H1 (cell line): ENCODE measurements around the gene AK8. TPM values are rescaled to one million over a fixed set of nuclear protein-coding genes. Genes with fewer than 3 reads are reported as not detected.

ENCODE experiments used
- CTCF ChIA-PET: fragments of 300-600 bp; sonication (Branson Sonifier 250); formaldehyde crosslinking; loops from one replicate; lab custom pipeline; 2021; ENCODE audit not compliant: partially characterized antibody; lab: Charles Lee
- POLR2A ChIA-PET: fragments of 300-600 bp; sonication (Branson Sonifier 250); formaldehyde crosslinking; loops from one replicate; lab custom pipeline; 2021; ENCODE audit warnings: inconsistent platforms; ENCODE audit not compliant: partially characterized antibody; lab: Charles Lee
- DNase-seq, 2 experiments: peaks; one replicate each; pipeline versions ENCODE4 v3.0.0 to v3.0.0-alpha.2; 2010 to 2022; ENCODE audit warnings: low spot score in 2 of 2, low read depth in 1 of 2, mixed read lengths in 1 of 2
- FAIRE-seq: peaks from 2 replicates; lab custom pipeline; 2011; peaks lifted over from hg19 to GRCh38; lab: Jason Lieb, UNC
- H2AFZ ChIP-seq: 2 replicates; pipeline ENCODE4 v1.8.1; 2012; ENCODE audit warnings: low read length, inconsistent platforms
- H2AK5ac ChIP-seq: 2 replicates; pipeline ENCODE4 v1.6.1; 2013; ENCODE audit warnings: low read depth, low read length
- H2BK120ac ChIP-seq: replicated peaks from 2 replicates; pipeline ENCODE3; 2013; ENCODE audit warnings: low read depth, low read length, inconsistent platforms
- H2BK12ac ChIP-seq: 2 replicates; pipeline ENCODE4 v1.6.1; 2013; ENCODE audit warnings: low read depth, low read length
- H2BK15ac ChIP-seq: 2 replicates; pipeline ENCODE4 v1.6.1; 2013; ENCODE audit warnings: low read length
- H2BK20ac ChIP-seq: 2 replicates; pipeline ENCODE4 v1.6.1; 2013; ENCODE audit warnings: low read length
- H2BK5ac ChIP-seq: 2 replicates; pipeline ENCODE4 v1.6.1; 2013; ENCODE audit warnings: low read depth, low read length
- H3K14ac ChIP-seq: 2 replicates; pipeline ENCODE4 v1.6.1; 2013; ENCODE audit warnings: inconsistent platforms; ENCODE audit not compliant: insufficient read length
- H3K18ac ChIP-seq: 2 replicates; pipeline ENCODE4 v1.6.1; 2013; ENCODE audit warnings: low read length; ENCODE audit errors: extremely low read depth
- H3K23ac ChIP-seq: 2 replicates; pipeline ENCODE4 v1.6.1; 2013; ENCODE audit warnings: inconsistent platforms; ENCODE audit not compliant: insufficient read length
- H3K23me2 ChIP-seq: 2 replicates; pipeline ENCODE4 v1.6.1; 2013; ENCODE audit warnings: low read depth, low read length
- H3K27ac ChIP-seq: 2 replicates; pipeline ENCODE4 v1.6.1; 2011; ENCODE audit warnings: low read depth, low read length, inconsistent platforms
- H3K27me3 ChIP-seq, 4 experiments: replicated peaks in 1 of 4; 1 replicate in 1 of 4; 2 replicates in 3 of 4; pipeline versions ENCODE4 v1.6.1 to v1.8.1; 2011 to 2013; ENCODE audit warnings: low read length in 3 of 4, mild to moderate bottlenecking in 3 of 4, inconsistent platforms in 2 of 4, mixed read lengths in 2 of 4, moderate library complexity in 1 of 4; ENCODE audit not compliant: control insufficient read depth in 3 of 4, insufficient read depth in 3 of 4; ENCODE audit errors: extremely low read depth in 1 of 4
- H3K36me3 ChIP-seq, 4 experiments: 2 replicates each; pipeline versions ENCODE4 v1.6.1 to v1.8.1; 2011 to 2013; ENCODE audit warnings: mild to moderate bottlenecking in 4 of 4, low read length in 3 of 4, moderate library complexity in 2 of 4, control low read depth in 1 of 4, inconsistent platforms in 1 of 4; ENCODE audit not compliant: insufficient read depth in 4 of 4, control insufficient read depth in 2 of 4
- H3K4ac ChIP-seq: replicated peaks from 2 replicates; pipeline ENCODE3; 2013; ENCODE audit warnings: low read length, low read depth, mixed read lengths, inconsistent platforms; ENCODE audit not compliant: insufficient read length
- H3K4me1 ChIP-seq, 4 experiments: replicated peaks in 1 of 4; 1 replicate in 1 of 4; 2 replicates in 3 of 4; pipeline versions ENCODE4 v1.6.1 to v1.8.1; 2011 to 2013; ENCODE audit warnings: low read length in 3 of 4, inconsistent platforms in 2 of 4, mixed read lengths in 1 of 4; ENCODE audit not compliant: insufficient read depth in 4 of 4, control insufficient read depth in 3 of 4
- H3K4me2 ChIP-seq, 2 experiments: 2 replicates each; pipeline versions ENCODE4 v1.6.1 to v1.8.1; 2011 to 2013; ENCODE audit warnings: low read depth in 2 of 2, low read length in 2 of 2, control low read depth in 1 of 2, inconsistent platforms in 1 of 2, mild to moderate bottlenecking in 1 of 2; ENCODE audit not compliant: insufficient read depth in 1 of 2
- H3K4me3 ChIP-seq, 4 experiments: fragments of 200-600, 300-600 bp in 1 of 4; sonication (generic), shearing (Covaris generic), sonication (Bioruptor Twin) in 1 of 4; 2 replicates each; pipeline versions ENCODE4 v1.5.1 to v1.8.1; 2011 to 2016; ENCODE audit warnings: low read length in 4 of 4, low read depth in 3 of 4, control low read depth in 2 of 4, inconsistent platforms in 2 of 4, mild to moderate bottlenecking in 2 of 4, mixed read lengths in 1 of 4, moderate library complexity in 1 of 4; ENCODE audit not compliant: insufficient read depth in 2 of 4; ENCODE audit errors: extremely low read depth in 1 of 4
- H3K56ac ChIP-seq: replicated peaks from 2 replicates; pipeline ENCODE3; 2013; ENCODE audit warnings: low read depth, mild to moderate bottlenecking, mixed read lengths, low read length, inconsistent platforms; ENCODE audit not compliant: insufficient read length
- H3K79me1 ChIP-seq: 2 replicates; pipeline ENCODE4 v1.6.1; 2013; ENCODE audit warnings: low read depth, low read length, control low read depth
- H3K79me2 ChIP-seq, 2 experiments: 2 replicates each; pipeline versions ENCODE4 v1.6.1 to v1.8.1; 2012 to 2013; ENCODE audit warnings: low read length in 2 of 2, mild to moderate bottlenecking in 2 of 2, inconsistent platforms in 1 of 2; ENCODE audit not compliant: insufficient read depth in 2 of 2, control insufficient read depth in 1 of 2
- H3K9ac ChIP-seq, 4 experiments: replicated peaks in 1 of 4; 1 replicate in 1 of 4; 2 replicates in 3 of 4; pipeline versions ENCODE4 v1.6.1 to v1.8.1; 2011 to 2013; ENCODE audit warnings: low read depth in 3 of 4, low read length in 3 of 4, control low read depth in 2 of 4, mild to moderate bottlenecking in 2 of 4, moderate library complexity in 2 of 4, inconsistent platforms in 1 of 4; ENCODE audit errors: extremely low read depth in 1 of 4
- H3K9me3 ChIP-seq, 2 experiments: 2 replicates each; pipeline versions ENCODE4 v1.6.1 to v1.8.1; 2012 to 2013; ENCODE audit warnings: mild to moderate bottlenecking in 2 of 2, moderate library complexity in 2 of 2, control low read depth in 1 of 2, inconsistent platforms in 1 of 2, low read depth in 1 of 2, low read length in 1 of 2, mixed read lengths in 1 of 2; ENCODE audit not compliant: insufficient read depth in 2 of 2
- H4K20me1 ChIP-seq, 2 experiments: replicated peaks in 1 of 2; 2 replicates each; pipeline versions ENCODE3 to v1.8.1; 2011 to 2013; ENCODE audit warnings: inconsistent platforms in 2 of 2, low read length in 2 of 2, mild to moderate bottlenecking in 1 of 2; ENCODE audit not compliant: insufficient read depth in 2 of 2, control insufficient read depth in 1 of 2
- H4K5ac ChIP-seq: 2 replicates; pipeline ENCODE4 v1.6.1; 2013; ENCODE audit warnings: low read length, low read depth, mixed read lengths, inconsistent platforms; ENCODE audit not compliant: insufficient read length
- H4K8ac ChIP-seq: 2 replicates; pipeline ENCODE4 v1.8.0; 2013; ENCODE audit warnings: mild to moderate bottlenecking, moderate library complexity, low read length, inconsistent platforms; ENCODE audit not compliant: insufficient read depth; ENCODE audit errors: extremely low read depth
- H4K91ac ChIP-seq: replicated peaks from 2 replicates; pipeline ENCODE3; 2013; ENCODE audit warnings: low read length, mixed read lengths, inconsistent platforms; ENCODE audit not compliant: insufficient read length
- CHD1 ChIP-seq: IDR thresholded peaks from 2 replicates; pipeline ENCODE4 v1.6.1; 2012; ENCODE audit warnings: low read depth, low read length, improper control_type of control experiment
- KDM5A ChIP-seq: fragments of 200-600 bp; IDR thresholded peaks from 2 replicates; pipeline ENCODE4 v1.7.1; 2012; ENCODE audit warnings: mild to moderate bottlenecking, low read length, inconsistent platforms, mixed read lengths
- MAFK ChIP-seq: IDR thresholded peaks from 2 replicates; pipeline ENCODE4 v1.6.1; 2012; ENCODE audit warnings: low read depth, mild to moderate bottlenecking, improper control_type of control experiment, low read length
- RNF2 ChIP-seq: fragments of 200-900, 300-1000 bp; sonication (generic); IDR thresholded peaks from 2 replicates; pipeline ENCODE4 v1.7.1; 2016; ENCODE audit warnings: borderline replicate concordance, low read depth, mild to moderate bottlenecking, antibody characterized with exemption, low read length; ENCODE audit not compliant: poor library complexity, severe bottlenecking; ENCODE audit errors: missing control alignments
- SIN3A ChIP-seq, 2 experiments: IDR thresholded peaks in 1 of 2; conservative IDR thresholded peaks in 1 of 2; 2 replicates each; pipeline ENCODE4 v1.6.1; 2011 to 2012; ENCODE audit warnings: low read length in 2 of 2, improper control_type of control experiment in 1 of 2, low read depth in 1 of 2, mild to moderate bottlenecking in 1 of 2
- SP2 ChIP-seq: IDR thresholded peaks from 2 replicates; pipeline ENCODE4 v1.6.1; 2012; ENCODE audit warnings: mild to moderate bottlenecking, low read length, inconsistent platforms
- SRF ChIP-seq: IDR thresholded peaks from 2 replicates; pipeline ENCODE4 v1.6.1; 2011; ENCODE audit warnings: mild to moderate bottlenecking, low read depth, low read length, moderate library complexity
- TAF1 ChIP-seq: IDR thresholded peaks from 2 replicates; pipeline ENCODE4 v1.6.1; 2011; ENCODE audit warnings: mild to moderate bottlenecking, low read depth, low read length
- TAF7 ChIP-seq: optimal IDR thresholded peaks from 2 replicates; pipeline ENCODE3; 2011; ENCODE audit warnings: low read depth, mild to moderate bottlenecking, inconsistent platforms, low read length, moderate library complexity, borderline replicate concordance
- YY1 ChIP-seq: IDR thresholded peaks from 2 replicates; pipeline ENCODE4 v1.6.1; 2011; ENCODE audit warnings: low read depth, mild to moderate bottlenecking, low read length
- WGBS, 2 experiments: shearing (Covaris generic) in 1 of 2; methylation state at CpG; one replicate each; pipeline versions ENCODE4 v1.1.6 to v1.1.7; 2013 to 2015; ENCODE audit warnings: low lambda C conversion rate in 2 of 2, mixed read lengths in 2 of 2, inconsistent platforms in 1 of 2, low coverage in 1 of 2, missing lambda C conversion rate in 1 of 2; ENCODE audit not compliant: insufficient replicate concordance in 2 of 2, insufficient coverage in 1 of 2, insufficient read length in 1 of 2; ENCODE audit errors: extremely low coverage in 1 of 2, missing lambda C conversion rate in 1 of 2; 5-methylcytosine and 5-hydroxymethylcytosine counted together
- polyA plus RNA-seq, 7 experiments: library from polyadenylated mRNA; depleted of rRNA in 3 of 7; stranded (reverse) in 5 of 7; unstranded in 2 of 7; fragments of >200 nt in 5 of 7; fragments of 200-250 nt in 2 of 7; gene quantifications; 1 replicate in 5 of 7; 2 replicates in 1 of 7; 4 replicates in 1 of 7; pipeline versions ENCODE4 v1.2.1 to v1.2.3, GENCODE V29; 2011 to 2013; ENCODE audit warnings: missing spikeins in 2 of 7, mixed read lengths in 2 of 7
- total RNA-seq: library from RNA; stranded (reverse); fragmentation: NEBNext Ultra II Directional; extraction: Animal tissue kit (Norgen Biotek cat#: 25700); gene quantifications from 2 replicates; pipeline ENCODE4 v1.2.1, GENCODE V29; 2021

Gene AK8
- total and polyA plus RNA-seq, 2 of the 8 experiments (the other 6 are each of a cell fraction or from before 2014, with no cell fraction given) = 0.35 to 0.48 TPM

GRCh38 chr9:132744881-132745755, 133.0 kb downstream of the AK8 start:
- Histone ChIP-seq H3K27ac (no peak overlapping the region), H4K8ac (no peak overlapping the region), H3K9me3 (no peaks in the 10 kb centered on the region), H3K9ac (no peak overlapping the region), H3K79me1 (no peaks in the 10 kb centered on the region; the same call in 1 of the 2 replicates), H2BK20ac (no peak overlapping the region), H3K56ac (no peak overlapping the region), H3K4me3 (peak overlapping the region; percentile 17 to 57 (median 42); a peak in 7 of 8 replicates), H2BK5ac (no peak overlapping the region), H4K20me1 (peaks cover 0 to 2% of the 10 kb centered on the region in 2 experiments), H3K36me3 (no peaks in the 10 kb centered on the region), H3K4me1 (peaks cover 14 to 27% (median 21%) of the 10 kb centered on the region in 4 experiments), H3K14ac (no peak overlapping the region), H2BK15ac (no peak overlapping the region), H2BK120ac (no peak overlapping the region), H3K79me2 (no peaks in the 10 kb centered on the region), H2AFZ (no peak overlapping the region), H2BK12ac (no peak overlapping the region), H3K4ac (no peak overlapping the region), H3K4me2 (peak overlapping the region; percentile 70 to 75), H3K27me3 (peaks cover 11 to 48% (median 46%) of the 10 kb centered on the region in 4 experiments), H4K5ac (no peak overlapping the region), H3K23me2 (peaks cover 6% of the 10 kb centered on the region; the same call in 1 of the 2 replicates), H3K23ac (no peak overlapping the region), H2AK5ac (no peak overlapping the region), H4K91ac (no peak overlapping the region), H3K18ac (no peak overlapping the region)
- POLR2A ChIA-PET = interaction anchor here (0.6 to 2.1 kb wide), 6 partner anchors 11 to 199 kb away, joined by 3 to 8 read pairs (median 4); partner anchors contain the start of genes DDX31 and TSC1
- WGBS, 2 experiments = 6% methylated on average over 43 of the region's 43 CpGs; no CpG with 5 or more reads in 1 of the 2 experiments
- no peak for DNase-seq
- no peak for FAIRE-seq
- CTCF ChIA-PET = interaction anchor here (0.7 to 2.0 kb wide), 7 partner anchors 12 to 152 kb away, joined by 3 to 5 read pairs (median 3); no protein-coding TSS in a partner anchor
- peak; percentile 40; a peak in 1 of 4 replicates for TF ChIP-seq SIN3A (conservative IDR thresholded peaks at IDR 0.05 in 1 of 2, IDR thresholded peaks at IDR 0.05 in 1 of 2; ENCODE audit: low read depth in 1 of 2, low read length in 2 of 2)
- no peak for TF ChIP-seq SRF
- TF ChIP-seq CHD1 = no peak
- TF ChIP-seq TAF1 = no peak
- no peak for TF ChIP-seq YY1
- TF ChIP-seq TAF7 = no peak
- TF ChIP-seq RNF2 = no peak
- TF ChIP-seq SP2 = no peak
- TF ChIP-seq MAFK = no peak
- TF ChIP-seq KDM5A = no peak
